HEK293T (cell line): ENCODE measurements around the gene SLC7A10.

Experiments used
- FOXA1 ChIP-seq: fragments of 450-650 bp; IDR thresholded peaks from 2 replicates; pipeline ENCODE4 v1.6.1; 2016; ENCODE audit warnings: mild to moderate bottlenecking
- SP1 ChIP-seq: fragments of 450-650 bp; IDR thresholded peaks from 2 replicates; pipeline ENCODE4 v1.6.1; 2017

GRCh38 chr19:33171916-33172359, 53.7 kb downstream of the SLC7A10 start:
- TF ChIP-seq SP1 (no peak), FOXA1 (no peak)
